ENCODE data around the gene CCDC192.

Gene CCDC192

GRCh38 chr5:127809533-127809932, 106.3 kb downstream of the CCDC192 start:
- DNase-seq (ENCODE audit: low read depth in 2 of 2): no peak

- DNase-seq (ENCODE audit: low read depth in 2 of 2): no peak
Measured at GRCh38 chr5:127810017-127810416, 106.8 kb downstream of the CCDC192 start.

- no peak for DNase-seq (ENCODE audit: low read depth in 2 of 2)
Measured at GRCh38 chr5:127810707-127811490, 107.7 kb downstream of the CCDC192 start.

- no peak for DNase-seq (ENCODE audit: low read depth in 2 of 2)
Measured at GRCh38 chr5:127812570-127812969, 109.4 kb downstream of the CCDC192 start.

GRCh38 chr5:127813633-127814587, 110.7 kb downstream of the CCDC192 start:
- no peak for DNase-seq (ENCODE audit: low read depth in 2 of 2)

GRCh38 chr5:127814588-127814973, 111.4 kb downstream of the CCDC192 start:
- no peak for DNase-seq (ENCODE audit: low read depth in 2 of 2)

GRCh38 chr5:127820910-127821553, 117.8 kb downstream of the CCDC192 start:
- DNase-seq (ENCODE audit: low read depth in 2 of 2): no peak

GRCh38 chr5:127821896-127822295, 118.7 kb downstream of the CCDC192 start:
- no peak for DNase-seq (ENCODE audit: low read depth in 2 of 2)

GRCh38 chr5:127824126-127824525, 120.9 kb downstream of the CCDC192 start:
- DNase-seq (ENCODE audit: low read depth in 2 of 2): no peak

GRCh38 chr5:127826011-127826410, 122.8 kb downstream of the CCDC192 start:
- no peak for DNase-seq (ENCODE audit: low read depth in 2 of 2)

GRCh38 chr5:127827451-127827850, 124.3 kb downstream of the CCDC192 start:
- no peak for DNase-seq (ENCODE audit: low read depth in 2 of 2)

GRCh38 chr5:127830157-127830556, 127.0 kb downstream of the CCDC192 start:
- no peak for DNase-seq (ENCODE audit: low read depth in 2 of 2)

- no peak for DNase-seq (ENCODE audit: low read depth in 2 of 2)
Measured at GRCh38 chr5:127830829-127831598, 127.8 kb downstream of the CCDC192 start.

- no peak for DNase-seq (ENCODE audit: low read depth in 2 of 2)
Measured at GRCh38 chr5:127832067-127832466, 128.9 kb downstream of the CCDC192 start.

- no peak for DNase-seq (ENCODE audit: low read depth in 2 of 2)
Measured at GRCh38 chr5:127834094-127834531, 130.9 kb downstream of the CCDC192 start.

GRCh38 chr5:127834554-127834953, 131.4 kb downstream of the CCDC192 start:
- no peak for DNase-seq (ENCODE audit: low read depth in 2 of 2)

GRCh38 chr5:127838661-127839060, 135.5 kb downstream of the CCDC192 start:
- no peak for DNase-seq (ENCODE audit: low read depth in 2 of 2)

- DNase-seq (ENCODE audit: low read depth in 2 of 2): no peak
Measured at GRCh38 chr5:127839072-127839471, 135.9 kb downstream of the CCDC192 start.

- DNase-seq (ENCODE audit: low read depth in 2 of 2): no peak
Measured at GRCh38 chr5:127839496-127840197, 136.5 kb downstream of the CCDC192 start.

- DNase-seq (ENCODE audit: low read depth in 2 of 2): no peak
Measured at GRCh38 chr5:127840198-127840524, 137.0 kb downstream of the CCDC192 start.

- no peak for DNase-seq (ENCODE audit: low read depth in 2 of 2)
Measured at GRCh38 chr5:127840809-127841208, 137.6 kb downstream of the CCDC192 start.

Measured in stimulated activated CD4-positive, alpha-beta T cell treated with anti-CD3 and anti-CD28 coated beads, Interleukin-4, amount 100 ng/mL, for 48 hours (primary cell).